HEK293T (cell line): ENCODE results near the gene HEMK1.

Experiments
- CTCF ChIA-PET: fragments of 350-600 bp; formaldehyde crosslinking; extraction: SDS; loops from one replicate; lab custom pipeline; 2021; ENCODE audit warnings: antibody characterized with exemption, inconsistent platforms; lab: Yijun Ruan, JAX
- POLR2A ChIA-PET: fragments of 350-600 bp; formaldehyde crosslinking; extraction: SDS; loops from one replicate; lab custom pipeline; 2020; ENCODE audit warnings: antibody characterized with exemption, inconsistent platforms; lab: Yijun Ruan, JAX
- DNase-seq: peaks from one replicate; pipeline ENCODE4 v3.0.0; 2012; ENCODE audit warnings: mixed read lengths; ENCODE audit errors: extremely low spot score
- ARNT ChIP-seq: fragments of 450-650 bp; IDR thresholded peaks from 2 replicates; pipeline ENCODE4 v1.6.1; 2017; ENCODE audit warnings: mild to moderate bottlenecking
- BHLHE40 ChIP-seq: fragments of 450-650 bp; IDR thresholded peaks from 2 replicates; pipeline ENCODE4 v1.6.1; 2016; ENCODE audit warnings: mild to moderate bottlenecking, moderate library complexity, borderline replicate concordance
- CTBP1 ChIP-seq: fragments of 450-650 bp; IDR thresholded peaks from 2 replicates; pipeline ENCODE4 v1.6.1; 2016; ENCODE audit warnings: borderline replicate concordance
- ELF4 ChIP-seq: fragments of 450-650 bp; IDR thresholded peaks from 2 replicates; pipeline ENCODE4 v1.6.1; 2017; ENCODE audit warnings: antibody characterized with exemption
- FOXA1 ChIP-seq: fragments of 450-650 bp; IDR thresholded peaks from 2 replicates; pipeline ENCODE4 v1.6.1; 2016; ENCODE audit warnings: mild to moderate bottlenecking
- FOXK2 ChIP-seq: fragments of 450-650 bp; IDR thresholded peaks from 2 replicates; pipeline ENCODE4 v1.6.1; 2016; ENCODE audit warnings: mild to moderate bottlenecking
- FOXM1 ChIP-seq: fragments of 450-650 bp; IDR thresholded peaks from 2 replicates; pipeline ENCODE4 v1.6.1; 2017; ENCODE audit warnings: mild to moderate bottlenecking, borderline replicate concordance
- HDGF ChIP-seq: fragments of 450-650 bp; IDR thresholded peaks from 2 replicates; pipeline ENCODE4 v1.6.1; 2017; ENCODE audit warnings: antibody characterized with exemption, borderline replicate concordance
- L3MBTL2 ChIP-seq: fragments of 450-650 bp; conservative IDR thresholded peaks from 2 replicates; pipeline ENCODE4 v1.6.1; 2016; ENCODE audit warnings: mild to moderate bottlenecking
- LEF1 ChIP-seq: fragments of 450-650 bp; IDR thresholded peaks from 2 replicates; pipeline ENCODE4 v1.6.1; 2017; ENCODE audit warnings: mild to moderate bottlenecking, borderline replicate concordance
- NFRKB ChIP-seq: fragments of 450-650 bp; IDR thresholded peaks from 2 replicates; pipeline ENCODE4 v1.6.1; 2016; ENCODE audit warnings: mild to moderate bottlenecking, moderate library complexity
- PKNOX1 ChIP-seq: fragments of 450-650 bp; IDR thresholded peaks from 2 replicates; pipeline ENCODE4 v1.6.1; 2016
- SP1 ChIP-seq: fragments of 450-650 bp; IDR thresholded peaks from 2 replicates; pipeline ENCODE4 v1.6.1; 2017
- SUZ12 ChIP-seq: fragments of 450-650 bp; IDR thresholded peaks from 2 replicates; pipeline ENCODE4 v1.6.1; 2016; ENCODE audit warnings: mild to moderate bottlenecking
- TARDBP ChIP-seq: fragments of 450-650 bp; IDR thresholded peaks from 2 replicates; pipeline ENCODE4 v1.6.1; 2016
- ZNF384 ChIP-seq: fragments of 450-650 bp; IDR thresholded peaks from 2 replicates; pipeline ENCODE4 v1.6.1; 2016

Gene HEMK1

GRCh38 chr3:50587373-50587772 is 18.1 kb downstream of the HEMK1 start:
- POLR2A ChIA-PET: interaction anchor here (1.1 kb wide), 1 partner anchor 18 kb away, joined by 3 read pairs; the partner anchor contains the start of gene HEMK1
- CTCF ChIA-PET: no interaction called here
- TF ChIP-seq FOXM1 (no peak), SUZ12 (no peak), NFRKB (no peak), TARDBP (no peak), FOXA1 (no peak), HDGF (no peak), L3MBTL2 (no peak), ARNT (no peak), SP1 (no peak), LEF1 (no peak), BHLHE40 (no peak), ZNF384 (no peak), PKNOX1 (no peak), FOXK2 (no peak), CTBP1 (no peak)
- DNase-seq: no peak

GRCh38 chr3:50587806-50588758 is 18.8 kb downstream of the HEMK1 start:
- no peak for DNase-seq
- ChIA-PET POLR2A (interaction anchor here (2.3 kb wide), 1 partner anchor 19 kb away, joined by 7 read pairs; the partner anchor contains the start of gene HEMK1), CTCF (no interaction called here)
- TF ChIP-seq ELF4 (no peak), ZNF384 (no peak)

- ChIA-PET CTCF (no interaction called here), POLR2A (interaction anchor here (1.2 to 2.3 kb wide), 2 partner anchors 11 to 20 kb away, joined by 4 to 7 read pairs; partner anchors contain the start of gene HEMK1)
- DNase-seq: no peak
Measured at GRCh38 chr3:50588759-50589433, 19.6 kb downstream of the HEMK1 start.

GRCh38 chr3:50591196-50591741 is 21.9 kb downstream of the HEMK1 start:
- POLR2A ChIA-PET: interaction anchor here (0.7 to 2.6 kb wide), 4 partner anchors 17 to 25 kb away, joined by 3 to 15 read pairs (median 4); partner anchors contain the start of genes HEMK1 and MAPKAPK3
- CTCF ChIA-PET: interaction anchor here (0.7 kb wide), 1 partner anchor 22 kb away, joined by 3 read pairs; no protein-coding TSS in a partner anchor
- no peak for DNase-seq
- TF ChIP-seq FOXM1 (no peak), SUZ12 (no peak), TARDBP (no peak), NFRKB (no peak), BHLHE40 (no peak), ARNT (no peak), CTBP1 (no peak), SP1 (no peak), HDGF (no peak), FOXK2 (no peak), LEF1 (no peak), ELF4 (no peak), ZNF384 (no peak), PKNOX1 (no peak), FOXA1 (no peak), L3MBTL2 (no peak)

More at GRCh38 chr3:50588759-50589433, 19.6 kb downstream of the HEMK1 start:
- no peak for TF ChIP-seq LEF1
- no peak for TF ChIP-seq ZNF384
- TF ChIP-seq BHLHE40: no peak
- no peak for TF ChIP-seq NFRKB
- TF ChIP-seq FOXA1: no peak
- TF ChIP-seq HDGF: no peak
- TF ChIP-seq PKNOX1: peak; percentile 77
- no peak for TF ChIP-seq L3MBTL2

- POLR2A ChIA-PET: interaction anchor here (0.9 to 2.6 kb wide), 2 partner anchors 19 to 23 kb away, joined by 4 to 15 read pairs; partner anchors contain the start of genes CISH and HEMK1
- TF ChIP-seq ZNF384: no peak
- TF ChIP-seq NFRKB: no peak
- no peak for TF ChIP-seq ELF4
- no peak for TF ChIP-seq PKNOX1
- TF ChIP-seq SP1: no peak
- DNase-seq: no peak
- CTCF ChIA-PET: interaction anchor here (0.7 to 1.0 kb wide), 2 partner anchors 19 to 24 kb away, joined by 3 to 4 read pairs; partner anchors contain the start of gene CISH
Measured at GRCh38 chr3:50592568-50592967, 23.2 kb downstream of the HEMK1 start.
